ENCODE data around the gene PRRX1.

The PRRX1 gene

DNA sequence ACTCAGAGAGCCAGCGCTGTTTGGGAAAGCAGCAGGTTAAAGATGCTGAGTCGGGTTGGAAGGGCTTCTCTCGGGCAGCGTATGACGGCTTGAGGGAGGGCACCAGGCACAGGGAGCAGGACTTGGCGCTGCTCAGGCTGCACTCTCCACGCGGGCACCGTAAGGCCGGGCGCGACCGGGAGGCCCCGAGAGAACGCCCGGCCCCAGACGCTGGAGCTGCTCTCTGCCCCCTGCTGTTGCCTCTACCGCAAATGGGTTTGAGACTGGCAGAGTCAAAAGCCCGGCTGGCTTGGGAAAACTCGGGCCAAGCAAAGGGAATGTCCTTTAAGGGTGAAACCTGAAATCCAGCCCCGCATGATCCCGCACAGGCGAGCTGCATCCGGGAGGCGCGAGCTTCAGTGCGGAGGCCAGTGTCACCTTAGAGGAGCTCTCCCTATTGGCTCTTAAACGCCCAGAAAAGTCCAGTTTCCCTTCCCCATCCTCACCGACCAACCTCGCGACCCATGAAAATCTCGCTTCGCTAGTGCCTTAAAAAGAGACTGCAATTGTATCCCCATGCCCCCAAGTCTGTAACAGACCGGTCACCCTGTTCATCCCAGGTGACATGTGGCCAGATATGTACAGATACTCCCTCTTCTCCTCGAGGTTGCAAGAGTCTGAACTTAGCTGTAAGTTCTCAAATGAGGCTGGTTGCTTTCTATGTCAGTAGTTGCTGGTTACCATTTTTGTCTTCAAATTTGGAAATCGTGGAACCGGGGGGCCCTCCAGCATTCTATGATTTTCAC, 1.1 kb downstream of the PRRX1 start:
- no peak for DNase-seq (ENCODE audit: low spot score)

DNA sequence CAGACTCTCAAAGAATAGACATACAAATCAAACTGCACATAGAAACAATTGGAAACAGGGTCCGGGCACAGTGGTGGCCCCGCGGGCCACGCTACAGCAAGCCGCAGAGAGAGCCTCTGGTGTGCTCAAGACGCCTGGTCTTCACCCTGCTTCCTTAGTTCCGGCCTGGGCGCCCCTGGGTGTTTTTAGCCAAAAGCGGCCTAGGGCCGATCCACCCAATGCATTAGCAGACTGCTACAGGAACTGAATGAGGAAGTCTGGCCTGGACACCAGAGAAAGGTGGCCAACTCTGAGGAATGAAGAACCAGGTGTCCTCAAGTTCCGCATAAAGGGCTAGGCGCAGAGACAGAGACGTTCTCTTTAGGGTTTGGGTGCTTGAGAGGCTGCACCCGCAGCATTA, 1.7 kb downstream of the PRRX1 start:
- DNase-seq (ENCODE audit: low spot score): no peak

DNA sequence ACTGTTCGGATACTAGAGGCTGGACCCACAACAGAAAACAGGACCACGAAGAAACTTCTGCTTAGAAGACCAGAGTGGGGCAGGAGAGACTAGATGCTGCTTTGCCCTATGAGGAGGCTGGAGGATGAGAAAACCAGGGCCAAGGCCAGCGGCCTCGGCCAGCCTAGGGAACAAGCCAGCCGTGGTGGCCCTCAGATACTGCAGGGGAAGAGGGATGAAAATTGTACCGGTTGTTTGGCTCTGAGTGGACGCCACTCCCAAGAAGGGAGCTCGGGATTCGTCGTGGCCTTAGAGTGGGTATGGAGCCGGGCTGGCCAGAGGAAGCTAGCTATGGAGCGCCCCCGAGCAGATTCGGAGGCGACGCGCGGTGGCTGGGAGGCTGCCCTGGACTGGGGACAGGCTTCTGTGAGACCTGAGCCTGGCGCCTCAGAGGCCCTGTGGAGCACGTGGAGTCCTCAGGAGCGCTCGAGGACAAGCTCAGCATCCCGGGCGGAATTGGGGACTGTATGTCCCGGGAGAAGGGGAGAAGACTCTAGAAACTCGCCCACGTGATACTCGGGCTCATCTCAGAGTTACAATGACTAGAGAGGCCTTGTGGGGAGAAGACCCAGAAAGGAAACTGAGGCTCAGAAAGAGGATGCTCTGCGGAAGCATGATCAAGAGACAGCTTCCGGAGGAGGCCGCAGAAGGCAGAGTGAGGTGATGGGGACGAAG, 2.8 kb downstream of the PRRX1 start:
- DNase-seq (ENCODE audit: low spot score): no peak

DNA sequence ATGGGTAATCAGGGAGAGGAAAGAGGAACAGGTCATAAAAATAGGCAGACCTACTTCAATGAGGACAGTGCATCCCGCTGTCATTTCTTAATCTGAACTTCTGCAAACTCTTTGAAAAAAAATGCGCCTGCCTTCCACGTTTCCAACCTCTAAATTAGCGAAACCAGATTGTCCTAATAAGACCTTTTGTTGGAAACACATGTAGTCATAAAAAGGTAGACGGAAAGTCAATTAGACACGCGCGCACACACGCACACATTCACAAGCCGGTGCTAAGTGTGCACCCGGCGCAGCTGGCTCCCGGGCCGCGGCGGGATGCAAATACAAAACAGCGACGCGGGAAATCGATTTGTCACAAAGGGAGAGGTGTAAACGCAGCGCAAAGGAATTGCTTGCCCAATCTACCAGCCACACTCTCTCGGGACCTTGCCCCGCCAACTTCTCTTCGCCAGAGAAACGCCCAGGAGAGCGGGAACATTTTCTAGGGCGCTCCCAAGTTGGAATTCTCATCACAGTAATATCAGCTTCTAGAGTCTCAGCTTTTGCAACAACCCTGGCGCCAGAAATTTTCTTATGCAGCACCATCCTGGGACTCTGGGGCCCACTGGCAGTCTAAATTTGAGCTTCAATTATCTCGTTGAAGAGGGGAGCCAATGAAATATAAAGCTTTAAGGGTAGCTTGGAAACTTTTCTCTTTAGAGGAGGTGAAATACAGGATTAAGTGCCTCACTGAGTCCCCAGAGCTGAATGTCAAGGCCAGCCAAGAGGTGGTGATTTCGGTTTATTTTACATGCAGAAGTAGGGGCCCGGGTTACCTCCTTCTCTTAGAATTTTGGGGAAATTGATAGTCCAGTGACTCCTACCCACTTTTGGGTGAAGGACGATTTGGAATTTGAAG, 4.5 kb downstream of the PRRX1 start:
- DNase-seq (ENCODE audit: low spot score): no peak

DNA sequence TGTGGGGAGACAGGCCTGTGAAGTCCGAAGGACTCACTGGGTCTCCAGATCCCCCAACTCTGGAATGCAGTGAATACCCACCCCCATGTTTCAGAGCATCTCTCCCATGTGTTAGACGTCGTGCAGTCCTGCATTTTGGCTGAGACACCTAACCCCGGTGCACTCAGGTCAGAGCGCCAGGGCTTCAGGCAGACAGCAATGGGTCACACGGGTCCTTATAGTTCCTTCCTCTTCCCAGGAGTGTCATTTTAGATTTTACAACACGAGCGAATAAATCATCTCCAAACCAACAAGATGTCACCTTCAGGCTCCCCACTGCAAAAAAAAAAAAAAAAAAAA, 5.1 kb downstream of the PRRX1 start:
- no peak for DNase-seq (ENCODE audit: low spot score)

DNA sequence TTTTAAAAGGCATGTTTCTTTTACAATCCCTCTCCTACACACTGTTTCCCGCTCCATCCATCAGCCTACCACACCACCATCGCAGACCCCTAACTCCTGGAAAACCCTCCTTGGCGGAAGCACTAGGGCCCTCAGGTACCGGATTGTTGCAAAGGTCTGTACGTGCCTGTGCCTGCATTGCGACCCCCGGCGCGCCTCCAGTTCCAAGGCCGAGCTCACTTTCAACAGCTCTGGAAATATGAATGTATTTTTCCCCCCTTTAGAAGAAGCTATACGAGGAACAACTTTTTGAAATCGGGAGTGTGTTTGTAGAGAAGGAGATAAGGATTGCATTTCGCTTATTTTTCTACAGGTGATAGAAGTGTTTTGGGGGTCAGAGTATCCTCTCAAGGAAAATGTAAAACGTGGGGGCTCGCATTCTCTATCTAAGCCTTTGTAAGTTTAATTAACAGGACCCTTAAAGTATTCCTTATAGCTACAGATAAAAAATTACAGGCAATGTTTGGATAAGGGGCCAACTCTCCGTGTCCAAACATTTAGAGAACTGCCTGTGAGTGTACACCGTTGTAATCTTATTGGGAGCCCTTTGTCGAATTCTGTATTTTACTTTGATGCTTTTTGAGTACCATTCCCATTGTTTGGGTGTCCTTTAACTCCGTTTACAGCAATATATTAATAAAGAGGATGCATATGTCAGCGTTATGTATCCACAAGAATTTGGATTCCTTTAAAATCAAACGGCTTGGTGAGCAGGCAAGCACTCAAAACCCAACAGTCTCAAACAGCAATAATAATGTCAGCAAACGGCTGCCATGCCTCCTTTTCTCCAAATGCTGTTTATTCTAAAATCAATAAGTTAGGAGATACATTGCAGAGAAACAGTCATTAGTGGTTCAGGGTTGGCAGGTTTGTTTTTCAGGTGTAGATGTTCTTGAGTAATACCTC, 5.9 kb downstream of the PRRX1 start:
- no peak for DNase-seq (ENCODE audit: low spot score)

DNA sequence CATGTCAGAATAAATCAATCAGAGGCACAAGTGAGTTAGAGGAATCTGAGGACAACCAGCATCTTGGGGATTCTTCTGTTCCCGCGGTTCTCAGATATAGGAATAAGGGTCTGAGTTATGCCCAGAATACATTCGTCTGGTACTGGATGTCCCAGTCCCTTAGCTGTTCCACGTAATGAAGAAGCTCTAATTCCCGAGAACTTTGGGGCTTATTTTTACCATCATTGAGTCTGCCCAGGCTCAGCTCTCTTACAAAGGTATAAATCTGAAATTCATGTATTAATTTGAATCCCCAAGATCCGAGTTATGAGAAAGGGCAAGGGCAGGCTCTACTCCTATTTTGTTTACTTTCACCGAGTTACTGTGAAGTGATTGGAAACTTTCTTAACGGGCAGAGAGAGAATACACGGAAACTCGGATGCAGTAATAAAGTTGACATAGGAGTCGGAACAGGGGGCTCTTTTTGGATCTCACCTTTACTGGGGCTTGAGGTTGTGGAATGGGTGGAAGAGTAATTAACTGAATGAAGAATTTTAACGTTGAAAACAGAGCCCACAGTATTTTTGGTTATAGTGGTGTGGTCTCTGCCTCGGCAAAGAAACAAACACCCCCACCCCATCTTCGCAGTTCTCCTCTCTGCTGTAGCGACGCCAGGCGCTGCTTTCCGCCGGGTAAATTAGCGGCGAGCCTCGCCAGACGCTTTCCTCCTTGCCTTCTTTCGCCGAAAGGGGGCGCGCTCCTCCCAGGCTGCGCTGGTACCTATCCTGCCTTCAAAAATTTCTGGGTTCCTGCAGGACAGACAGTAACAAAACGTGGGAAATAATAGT, 7.1 kb downstream of the PRRX1 start:
- no peak for DNase-seq (ENCODE audit: low spot score)

DNA sequence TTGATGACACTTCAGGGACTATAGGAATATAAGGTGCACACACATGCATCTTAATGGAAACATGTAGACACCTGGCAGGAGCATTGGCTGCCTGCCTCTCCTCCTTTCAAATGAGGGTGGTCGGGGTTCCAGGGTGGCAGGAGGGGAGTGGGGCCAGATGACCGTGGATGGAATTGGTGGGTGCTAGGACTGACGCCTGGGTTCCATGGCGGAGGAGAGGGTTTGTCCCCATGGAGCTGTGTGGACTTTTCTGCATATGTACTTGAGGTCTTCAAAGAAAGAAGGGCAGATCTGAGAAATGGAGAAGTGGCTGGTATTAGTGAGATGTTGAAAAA, 7.7 kb downstream of the PRRX1 start:
- no peak for DNase-seq (ENCODE audit: low spot score)

DNA sequence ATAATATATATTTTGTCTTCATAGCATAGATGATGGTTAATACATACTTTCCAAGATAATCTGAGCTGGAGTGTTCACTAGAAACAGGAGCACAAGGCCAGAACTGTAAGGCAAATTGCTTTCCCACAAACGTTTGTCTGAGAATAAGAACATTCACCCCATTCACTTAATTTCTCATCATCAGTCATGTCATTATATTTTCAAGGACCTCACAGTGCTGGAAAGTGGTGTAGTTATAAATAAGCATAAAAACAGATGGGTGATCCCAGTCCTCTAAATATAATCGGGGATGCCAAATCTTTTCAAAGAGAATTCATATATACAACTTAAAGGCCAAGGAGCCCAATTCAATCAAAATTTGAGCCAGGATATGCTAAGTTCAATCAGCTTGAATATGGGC, 8.4 kb downstream of the PRRX1 start:
- DNase-seq (ENCODE audit: low spot score): no peak

DNA sequence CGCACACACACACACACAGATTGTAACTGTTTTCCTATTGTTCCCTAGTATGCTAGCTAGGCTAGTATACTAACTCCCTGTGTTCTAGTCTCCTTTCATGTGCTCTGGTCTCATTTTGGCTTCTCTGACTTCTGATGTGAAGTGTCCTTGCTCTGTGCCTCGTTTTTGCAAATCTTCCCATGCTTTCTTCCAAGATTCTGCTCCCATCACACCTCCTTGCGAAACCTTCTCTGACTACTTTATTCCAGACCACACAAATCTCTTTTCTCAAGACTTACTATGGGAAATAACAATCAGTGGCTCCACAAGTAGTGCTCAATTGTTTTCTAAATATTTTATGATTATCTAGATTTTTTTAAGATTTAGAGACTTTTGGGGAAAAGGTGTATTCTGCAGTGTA, 10.3 kb downstream of the PRRX1 start:
- no peak for DNase-seq (ENCODE audit: low spot score)

DNA sequence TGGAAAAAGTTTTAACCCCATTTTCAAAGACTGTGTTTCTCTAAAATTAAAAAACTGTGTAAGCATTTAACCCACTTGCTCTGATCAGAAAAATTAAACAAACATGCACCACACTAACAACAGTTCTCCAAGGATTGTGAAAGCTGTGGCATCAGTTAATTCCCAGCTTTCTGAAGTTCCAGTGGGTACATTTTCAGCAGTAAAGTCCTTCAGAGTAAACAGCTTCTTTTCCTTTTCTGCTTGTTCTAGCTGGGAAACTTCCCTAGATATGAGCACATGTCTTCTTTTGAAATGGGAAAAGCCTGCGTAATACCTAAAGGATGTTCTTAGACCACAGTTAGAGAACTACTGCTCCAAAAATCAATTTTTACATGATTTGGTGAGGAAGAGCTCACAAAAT, 11.1 kb downstream of the PRRX1 start:
- DNase-seq (ENCODE audit: low spot score): no peak

DNA sequence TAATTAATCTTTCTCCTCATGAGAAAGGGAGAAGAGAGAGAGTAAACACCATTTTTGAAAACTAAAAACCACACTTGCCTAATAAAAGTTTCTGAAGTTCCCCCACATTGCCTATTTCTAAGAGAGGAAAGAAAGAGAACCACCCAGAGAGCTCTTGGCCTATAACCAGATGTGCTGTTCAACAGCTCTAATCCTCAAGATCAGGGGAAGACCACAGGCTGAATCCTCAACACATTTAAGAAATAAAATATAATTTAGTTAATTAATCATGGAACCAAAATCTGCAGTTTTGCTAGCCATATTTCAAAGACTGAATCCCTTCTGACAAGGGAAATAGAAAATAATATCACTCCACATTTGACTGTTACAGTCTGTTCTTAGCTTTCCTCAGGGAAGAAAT, 11.9 kb downstream of the PRRX1 start:
- DNase-seq (ENCODE audit: low spot score): no peak

DNA sequence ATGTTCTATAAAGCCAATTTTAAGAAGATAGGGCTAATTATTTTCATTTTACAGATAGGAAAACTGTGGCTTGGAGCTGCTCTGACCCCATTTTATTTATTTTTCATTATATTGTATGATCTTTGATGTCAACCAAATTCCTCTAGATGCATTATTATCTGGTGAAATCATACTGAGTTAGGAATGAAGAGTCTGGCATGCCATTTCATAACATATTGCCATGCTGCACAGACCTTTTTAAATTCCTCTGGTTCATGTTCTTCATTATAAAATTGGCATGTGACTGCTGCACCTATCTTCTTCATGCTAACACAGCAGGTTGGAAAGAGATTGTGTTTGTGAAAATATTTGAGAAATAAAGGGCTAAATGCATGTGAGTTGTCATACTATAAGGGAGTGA, 12.7 kb downstream of the PRRX1 start:
- no peak for DNase-seq (ENCODE audit: low spot score)

DNA sequence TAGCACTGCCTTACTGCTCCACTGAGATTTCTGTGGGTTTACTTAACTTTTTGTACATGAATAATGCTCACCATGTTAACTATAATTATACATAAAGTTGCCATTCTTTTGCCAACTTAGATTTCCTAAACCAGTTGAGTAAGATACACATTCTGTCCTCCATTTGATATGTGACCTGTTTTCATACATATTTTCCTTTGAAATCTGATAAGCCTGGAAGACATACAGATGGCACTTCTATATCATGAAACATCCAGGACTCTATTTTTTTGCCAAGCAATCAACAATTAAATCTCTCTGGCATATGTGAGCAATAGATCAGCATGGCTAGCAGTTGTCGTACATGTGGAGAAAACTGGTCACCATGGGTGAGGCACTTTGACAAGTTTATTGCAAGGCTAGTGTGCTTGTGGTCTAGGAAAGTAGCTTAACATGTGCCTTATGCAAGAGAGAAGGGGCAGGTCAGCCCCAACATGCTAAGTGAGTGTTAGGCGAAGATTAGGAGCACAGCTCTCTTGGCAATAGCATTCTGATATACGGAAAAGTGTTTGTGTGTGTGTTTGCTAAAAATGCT, 14.2 kb downstream of the PRRX1 start:
- no peak for DNase-seq (ENCODE audit: low spot score)

DNA sequence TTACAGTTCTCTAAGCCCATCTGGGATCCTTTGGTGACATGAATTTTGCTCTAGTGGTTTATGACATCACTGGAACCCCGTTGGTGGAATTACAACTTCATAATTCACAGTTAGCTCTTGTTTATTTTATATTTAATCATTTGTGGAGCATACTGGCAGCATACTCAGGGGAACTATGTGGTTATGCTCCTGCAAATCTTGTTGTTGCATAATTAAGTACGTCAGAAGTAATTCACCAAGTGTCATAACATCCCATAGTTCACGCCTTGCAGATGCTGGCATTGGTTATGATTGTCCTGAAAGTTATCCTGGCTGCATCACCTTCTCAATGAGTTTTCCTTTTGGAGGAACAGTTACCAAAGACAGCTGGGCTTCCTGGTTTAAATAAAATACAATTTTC, 16.5 kb downstream of the PRRX1 start:
- DNase-seq (ENCODE audit: low spot score): no peak

DNA sequence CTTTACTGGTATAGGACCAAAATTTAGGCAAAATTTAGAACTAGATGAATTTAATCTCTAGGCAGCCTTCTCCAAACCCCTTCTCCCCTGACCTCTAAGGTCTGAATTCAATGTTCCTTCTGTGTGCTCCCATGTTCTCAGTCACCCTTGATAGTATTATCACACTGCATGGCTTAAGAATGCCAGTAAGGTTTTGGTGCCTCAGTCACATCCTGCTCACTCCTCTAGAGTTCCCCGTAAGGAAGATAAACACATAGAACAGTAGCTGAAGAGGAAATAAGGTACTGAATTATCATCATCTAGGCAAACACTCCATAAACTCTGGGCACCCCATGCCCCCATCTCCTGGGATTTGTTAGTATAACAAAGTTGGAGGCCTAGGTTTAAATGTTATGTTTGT, 18.2 kb downstream of the PRRX1 start:
- no peak for DNase-seq (ENCODE audit: low spot score)

DNA sequence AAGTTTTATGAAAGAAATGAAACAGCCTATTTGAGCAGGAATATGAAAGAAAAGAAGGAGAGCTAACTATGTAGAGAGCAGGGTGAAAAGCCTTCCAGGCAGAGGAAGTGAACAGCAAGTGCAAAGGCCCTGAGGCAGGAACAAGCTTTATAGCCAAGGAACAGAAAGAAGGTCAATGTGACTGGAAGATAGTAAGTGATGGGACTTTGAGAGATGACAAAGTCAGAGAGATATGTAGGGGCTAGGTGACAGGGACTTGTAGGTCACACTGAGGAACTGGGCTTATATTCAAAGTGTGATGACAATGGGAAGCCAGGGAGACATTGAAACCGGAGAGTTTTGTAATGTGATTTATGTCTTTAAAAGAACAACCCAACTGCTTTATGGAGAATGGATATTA, 18.9 kb downstream of the PRRX1 start:
- no peak for DNase-seq (ENCODE audit: low spot score)

DNA sequence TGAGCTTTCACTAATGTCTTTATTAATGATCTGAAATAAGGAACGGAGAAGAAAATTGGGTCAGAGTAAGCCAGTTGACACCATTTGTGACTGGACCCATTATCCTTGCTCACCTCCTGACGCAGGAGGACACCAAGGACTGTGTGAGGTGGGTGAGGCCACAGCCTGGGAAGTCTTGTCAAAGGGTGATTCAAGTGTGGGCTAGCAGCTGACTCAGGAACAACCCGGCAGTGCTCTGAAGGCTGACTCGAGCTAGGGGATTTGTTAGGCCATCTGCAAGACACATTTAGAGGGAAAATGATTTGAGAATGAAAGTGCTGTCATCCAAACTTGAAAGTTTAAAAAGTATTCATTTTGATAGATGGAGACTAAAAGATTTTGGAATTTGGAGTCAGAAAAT, 21.2 kb downstream of the PRRX1 start:
- DNase-seq (ENCODE audit: low spot score): no peak

DNA sequence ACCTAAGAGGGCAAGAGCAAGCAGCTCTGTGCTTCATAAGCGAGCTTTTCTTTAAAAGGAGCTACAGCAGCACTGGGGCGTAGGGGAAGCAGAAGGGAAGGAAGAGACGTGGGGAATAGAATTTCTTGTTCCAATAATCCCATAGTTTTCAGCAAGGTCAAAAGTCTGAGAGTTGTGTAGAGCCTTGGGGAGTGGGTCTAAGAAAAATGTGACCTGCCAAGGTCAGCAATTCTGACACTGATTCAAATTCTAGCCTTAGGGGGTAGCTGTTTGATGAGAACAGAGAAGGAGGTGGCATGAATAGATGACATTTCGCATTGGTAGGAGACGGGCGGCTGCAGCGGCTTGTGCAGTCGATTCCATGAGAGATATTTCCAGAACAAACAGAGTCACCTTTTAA, 22.4 kb downstream of the PRRX1 start:
- DNase-seq (ENCODE audit: low spot score): no peak

DNA sequence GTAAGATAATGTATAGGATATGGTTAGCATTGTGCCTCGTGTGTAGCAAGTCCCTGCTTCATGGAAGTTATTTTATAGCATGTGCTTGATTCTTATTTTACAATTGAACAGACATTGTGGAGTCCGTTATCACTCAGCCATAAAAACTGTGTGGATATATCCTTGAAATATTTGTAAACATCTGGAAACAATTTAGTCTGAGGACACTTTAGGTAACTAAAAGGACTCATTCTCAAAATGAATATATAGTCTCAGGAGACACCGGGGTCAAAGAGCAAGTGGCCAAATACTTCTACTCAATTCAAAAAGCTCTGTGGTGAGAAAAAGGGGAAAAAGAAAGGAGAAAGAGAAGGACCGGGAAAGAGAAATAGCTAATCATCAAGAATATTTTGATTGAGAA, 23.7 kb downstream of the PRRX1 start:
- no peak for DNase-seq (ENCODE audit: low spot score)

DNA sequence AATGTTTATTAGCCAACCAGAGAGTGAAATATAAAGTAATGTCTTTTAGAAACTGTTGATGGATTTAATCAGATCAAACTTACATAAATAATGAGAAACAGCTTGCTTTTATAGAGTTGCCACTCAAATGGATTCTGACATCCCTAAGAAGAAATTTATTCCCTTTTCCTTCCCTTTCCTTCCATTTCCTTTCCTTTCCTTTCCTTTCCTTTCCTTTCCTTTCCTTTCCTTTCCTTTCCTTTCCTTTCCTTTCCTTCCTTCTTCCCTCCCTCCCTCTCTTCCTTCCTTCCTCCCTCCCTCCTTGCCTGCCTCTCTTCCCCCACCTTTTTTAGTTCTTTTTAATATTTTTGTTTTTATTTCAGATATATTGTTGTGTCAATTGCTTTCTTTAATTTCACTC, 27.3 kb downstream of the PRRX1 start:
- DNase-seq (ENCODE audit: low spot score): no peak

Data from HuH-7.5 (cell line).